ENCODE data around the gene ADCK1.
A peak's percentile ranks its signal among the peaks of the same experiment; 100 is the strongest.
"Not testable (repeated sequence)": the region's sequence is repeated elsewhere in the genome, so short reads cannot be mapped to it uniquely, and the experiment has no call there.

Gene ADCK1

GRCh38 chr14:77812028-77812427 lies 12.1 kb downstream of the ADCK1 start:
- no peak for DNase-seq

DNA sequence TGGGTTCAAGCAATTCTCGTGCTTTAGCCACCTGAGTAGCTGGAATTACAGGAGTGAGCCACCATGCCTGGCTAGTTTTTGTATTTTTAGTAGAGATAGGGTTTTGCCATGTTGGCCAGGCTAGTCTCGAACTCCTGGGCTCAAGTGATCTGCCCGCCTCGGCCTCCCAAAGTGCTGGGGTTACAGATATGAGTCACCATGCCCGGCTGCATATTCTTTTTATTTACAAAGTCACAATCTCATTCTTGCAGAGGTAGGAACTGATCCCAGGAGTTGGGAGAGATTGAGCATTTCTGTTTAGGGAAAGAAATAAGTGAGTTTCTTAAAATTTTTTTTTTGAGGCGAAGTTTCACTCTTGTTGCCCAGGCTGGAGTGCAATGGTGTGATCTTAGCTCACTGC lies 12.8 kb downstream of the ADCK1 start:
- DNase-seq = not testable (repeated sequence)

DNA sequence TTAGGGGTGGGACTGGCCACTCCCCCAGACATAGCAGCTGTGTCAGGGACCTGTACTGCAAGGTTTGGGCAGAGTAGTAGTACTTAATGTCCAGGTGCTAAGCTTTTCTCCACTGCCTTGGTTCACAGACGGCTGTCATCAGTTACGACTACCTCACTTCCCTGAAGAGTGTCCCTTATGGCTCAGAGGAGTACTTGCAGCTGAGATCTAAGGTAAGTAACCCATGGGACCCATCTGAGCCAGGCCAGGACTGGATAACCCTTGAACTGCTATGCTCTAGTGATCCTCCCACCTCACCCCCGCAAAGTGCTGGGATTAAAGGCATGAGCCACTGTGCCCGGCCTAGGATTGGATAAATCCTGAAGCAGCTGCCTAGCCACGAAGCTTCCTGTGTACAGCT lies 22.4 kb downstream of the ADCK1 start:
- DNase-seq = no peak

GRCh38 chr14:77822741-77823140 lies 22.8 kb downstream of the ADCK1 start:
- no peak for DNase-seq

DNA sequence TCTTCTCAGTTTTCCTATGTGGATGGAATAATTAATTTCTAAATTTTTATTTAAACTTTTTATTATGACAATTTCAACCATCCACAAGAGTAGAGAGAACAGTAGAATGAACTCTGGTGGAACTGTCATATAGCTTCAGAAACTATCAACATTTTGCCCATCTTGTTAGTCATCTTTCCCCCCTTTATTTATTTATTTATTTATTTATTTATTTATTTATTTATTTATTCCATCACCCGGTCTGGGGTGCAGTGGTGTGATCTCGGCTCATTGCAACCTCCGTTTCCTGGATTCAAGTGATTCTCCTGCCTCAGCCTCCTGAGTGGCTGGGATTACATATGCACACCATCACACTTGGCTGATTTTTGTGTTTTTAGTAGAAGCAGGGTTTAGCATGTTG lies 23.5 kb downstream of the ADCK1 start:
- no peak for DNase-seq

GRCh38 chr14:77825895-77826519 lies 26.1 kb downstream of the ADCK1 start:
- DNase-seq = no peak

GRCh38 chr14:77830692-77831091 lies 30.8 kb downstream of the ADCK1 start:
- no peak for DNase-seq

GRCh38 chr14:77832297-77832696 lies 32.4 kb downstream of the ADCK1 start:
- no peak for DNase-seq

DNA sequence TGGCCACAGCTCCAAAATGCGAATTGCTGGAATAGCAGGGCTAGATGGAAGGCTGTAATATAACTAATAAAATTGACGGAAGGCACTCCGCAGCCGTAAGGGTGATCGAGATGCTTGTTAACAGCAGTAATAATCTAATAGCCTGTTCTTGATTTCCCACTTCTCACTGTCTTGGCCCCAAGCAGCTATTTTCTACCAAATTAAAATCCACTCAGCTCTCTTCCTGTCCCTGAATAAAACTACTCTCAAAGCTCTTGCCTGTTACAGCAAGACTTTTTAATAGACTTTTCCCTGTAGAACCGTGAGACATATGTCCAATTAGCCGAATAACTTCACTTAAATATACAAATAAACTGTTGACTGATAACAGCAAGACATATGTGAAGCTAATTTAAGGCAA lies 38.0 kb downstream of the ADCK1 start:
- DNase-seq = no peak

GRCh38 chr14:77838831-77839511 lies 39.1 kb downstream of the ADCK1 start:
- DNase-seq = no peak

- no peak for DNase-seq
Measured at GRCh38 chr14:77843195-77843594, 43.3 kb downstream of the ADCK1 start.

- no peak for DNase-seq
Measured at GRCh38 chr14:77843651-77844050, 43.7 kb downstream of the ADCK1 start.

- DNase-seq = no peak
Measured at GRCh38 chr14:77844802-77845201, 44.9 kb downstream of the ADCK1 start.

- no peak for DNase-seq
Measured at GRCh38 chr14:77848031-77848430, 48.1 kb downstream of the ADCK1 start.

GRCh38 chr14:77849711-77850110 lies 49.8 kb downstream of the ADCK1 start:
- DNase-seq = no peak

GRCh38 chr14:77853919-77854318 lies 54.0 kb downstream of the ADCK1 start:
- no peak for DNase-seq

GRCh38 chr14:77856941-77857340 lies 57.0 kb downstream of the ADCK1 start:
- DNase-seq = no peak

DNA sequence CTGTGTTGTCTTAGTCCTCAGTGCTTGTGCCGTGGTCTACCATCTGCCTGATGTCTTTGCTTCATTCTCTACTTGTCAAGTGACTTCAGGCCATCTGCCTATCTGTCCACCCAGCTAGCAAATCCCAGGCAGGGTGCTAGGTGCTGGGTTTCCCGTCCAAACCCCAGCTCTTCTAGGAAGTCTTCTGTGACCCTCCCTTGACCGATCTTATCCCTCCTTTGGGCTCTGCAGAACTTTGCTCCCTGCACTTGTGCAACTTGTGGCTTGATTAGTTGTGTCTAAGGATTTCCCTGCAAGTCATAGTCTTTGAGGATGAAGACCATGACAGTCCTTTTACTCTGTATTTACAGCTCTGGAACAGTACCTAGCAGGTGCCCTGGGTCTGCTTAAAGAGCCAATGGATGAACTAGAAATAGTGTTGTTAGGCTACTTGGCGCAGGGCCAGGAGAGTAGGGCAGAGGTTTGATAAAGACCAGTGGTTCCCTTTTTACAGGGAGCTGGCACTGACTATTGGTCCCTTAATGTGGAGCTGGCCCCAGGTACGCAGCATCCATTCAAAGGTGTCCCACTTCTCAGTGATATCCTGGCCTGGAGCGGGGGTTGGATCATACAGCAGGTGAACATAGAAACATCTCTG lies 60.1 kb downstream of the ADCK1 start:
- DNase-seq = no peak

DNA sequence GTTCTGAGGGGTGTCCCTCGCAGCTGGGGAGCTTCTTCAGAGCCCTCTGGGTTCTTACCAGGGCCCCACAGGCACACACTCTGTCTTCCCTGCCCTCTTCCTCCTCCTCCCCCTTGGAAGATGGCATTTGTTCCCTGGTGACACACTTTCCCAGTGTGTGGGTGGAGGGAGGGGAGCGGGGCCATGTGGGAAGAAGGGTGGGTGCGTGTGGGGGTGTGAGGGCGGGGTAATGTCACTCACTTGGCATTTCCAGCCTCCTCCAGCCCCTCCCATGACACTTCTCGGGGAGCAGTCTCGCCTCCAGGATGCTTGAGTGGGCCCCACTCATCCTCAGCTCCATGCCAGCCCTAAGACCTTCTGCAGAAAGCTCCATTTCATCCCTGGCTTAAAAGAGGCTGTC lies 61.3 kb downstream of the ADCK1 start:
- DNase-seq = no peak

DNA sequence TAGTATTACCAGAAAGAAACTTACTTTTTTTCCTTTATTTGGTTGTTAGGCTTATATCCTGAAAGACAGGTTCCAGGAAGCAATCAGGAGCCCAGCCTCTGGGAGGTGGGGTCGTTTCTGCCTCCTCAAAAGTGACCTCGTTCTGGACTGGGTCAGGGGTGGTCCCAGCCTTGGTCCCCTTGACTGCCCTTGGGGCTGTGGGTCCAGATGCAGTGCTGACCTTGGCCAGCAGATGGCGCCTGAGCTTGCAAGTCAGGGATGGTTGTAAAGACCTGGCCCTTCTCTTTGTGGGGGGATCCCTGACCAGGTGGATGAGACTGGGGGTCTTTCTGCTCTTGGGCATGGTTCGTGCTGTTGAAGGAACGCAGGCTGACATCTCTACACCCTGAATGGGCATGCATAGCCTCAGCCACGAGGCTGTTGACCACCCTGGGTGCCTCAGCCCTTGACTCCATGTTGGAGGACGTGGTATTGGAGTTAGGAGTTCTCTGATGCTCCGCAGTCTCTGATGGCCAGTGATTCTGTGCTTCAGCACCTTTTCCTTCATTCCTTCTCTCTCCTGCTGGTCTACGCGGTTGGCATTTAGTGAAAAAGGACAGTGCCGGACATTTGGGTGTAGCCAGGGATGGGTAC lies 62.4 kb downstream of the ADCK1 start:
- DNase-seq = peak; percentile 48

GRCh38 chr14:77864085-77864484 lies 64.2 kb downstream of the ADCK1 start:
- no peak for DNase-seq

DNA sequence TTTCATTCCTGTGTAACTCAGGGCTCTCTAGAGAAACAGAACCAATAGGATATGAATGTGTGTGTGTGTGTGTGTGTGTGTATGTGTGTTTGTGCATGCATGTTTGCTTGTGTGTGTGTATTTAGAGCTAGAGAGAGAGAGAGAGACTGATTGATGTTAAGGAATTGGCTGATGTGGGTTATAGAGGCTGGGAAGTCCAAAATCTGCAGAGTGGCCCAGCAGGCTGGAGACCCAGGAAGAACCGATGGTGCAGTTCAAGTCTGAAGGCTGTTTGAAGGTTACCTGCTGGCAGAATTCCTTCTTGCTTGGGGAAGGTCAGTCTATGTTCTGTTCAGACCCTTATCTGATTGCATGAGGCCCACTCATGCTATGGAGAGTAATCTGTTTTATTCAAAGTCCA lies 64.7 kb downstream of the ADCK1 start:
- DNase-seq = no peak

GRCh38 chr14:77865455-77865854 lies 65.5 kb downstream of the ADCK1 start:
- DNase-seq = no peak

- DNase-seq = no peak
Measured at GRCh38 chr14:77866932-77867331, 67.0 kb downstream of the ADCK1 start.

Measured in activated effector memory CD4-positive, alpha-beta T cell treated with Interleukin-2 at 50 U/mL for 16 hours (primary cell).